HG03095 (cell line): ENCODE measurements around the gene H2BK1.

Experiments used
- ATAC-seq: cut with Tn5 transposase; IDR thresholded peaks from one replicate; pipeline ENCODE4 v1.9.1; 2021; ENCODE audit warnings: moderate library complexity; ENCODE audit not compliant: unreplicated experiment

Gene H2BK1

DNA sequence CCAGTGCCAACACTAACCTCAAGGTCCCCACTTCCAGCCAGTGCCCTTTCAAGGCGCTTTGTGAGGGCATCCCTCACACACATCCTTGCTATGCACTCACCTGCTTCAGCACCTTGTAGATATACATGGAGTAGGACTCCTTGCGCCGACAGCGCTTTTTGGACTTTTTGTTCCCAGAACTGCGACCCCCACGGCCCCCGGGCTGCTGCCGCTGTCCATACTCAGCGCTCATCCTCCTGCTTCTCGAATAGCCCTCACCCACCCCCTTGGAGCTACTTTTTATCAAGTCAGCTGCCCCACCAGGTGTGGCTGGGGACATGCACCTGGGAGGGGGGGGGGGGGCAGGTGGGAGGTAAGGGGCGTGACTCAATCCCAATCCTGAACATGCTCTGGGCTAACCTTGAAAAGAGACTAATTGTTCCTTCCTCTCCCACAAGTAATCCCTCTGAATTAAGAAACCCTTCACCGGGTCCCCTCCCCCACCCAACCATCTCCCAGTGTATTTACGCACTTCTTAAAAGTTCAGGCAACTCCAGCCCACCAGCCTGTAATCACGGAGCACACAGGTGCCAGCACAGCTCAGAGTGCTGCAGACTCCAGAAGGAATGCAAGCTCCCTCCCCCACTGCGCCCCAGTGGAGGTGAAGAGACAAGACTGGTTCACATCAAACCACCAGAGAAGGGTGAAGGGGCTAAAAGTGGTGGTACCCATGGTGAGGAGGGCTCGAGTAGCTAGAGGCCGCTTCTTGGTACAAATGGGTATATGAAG lies at the start of gene H2BK1:
TSS of gene H2BK1 (minus strand) at position 402 of the 768 bp plus-strand sequence. CDS start at position 232, 170 bp downstream.
- ATAC-seq: no peak

DNA sequence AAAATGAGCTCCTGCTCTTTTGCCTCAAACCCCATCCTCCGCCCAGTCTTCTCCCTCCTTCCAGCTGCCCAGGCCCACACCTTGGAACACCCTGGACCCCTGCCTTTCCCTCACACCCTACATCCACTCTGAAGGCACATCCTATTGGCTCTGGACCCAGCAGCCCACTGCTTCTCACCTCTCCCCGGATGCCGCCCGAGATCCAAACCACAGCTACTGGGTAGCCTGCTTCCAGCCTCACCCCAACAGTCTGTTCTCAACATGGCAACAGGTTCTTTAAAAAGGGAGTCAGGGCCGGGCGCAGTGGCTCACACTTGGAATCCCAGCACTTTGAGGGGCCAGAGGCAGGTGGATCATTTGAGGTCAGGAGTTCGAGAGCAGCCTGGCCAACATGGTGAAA lies 47.7 kb upstream of the H2BK1 start:
- ATAC-seq: no peak

DNA sequence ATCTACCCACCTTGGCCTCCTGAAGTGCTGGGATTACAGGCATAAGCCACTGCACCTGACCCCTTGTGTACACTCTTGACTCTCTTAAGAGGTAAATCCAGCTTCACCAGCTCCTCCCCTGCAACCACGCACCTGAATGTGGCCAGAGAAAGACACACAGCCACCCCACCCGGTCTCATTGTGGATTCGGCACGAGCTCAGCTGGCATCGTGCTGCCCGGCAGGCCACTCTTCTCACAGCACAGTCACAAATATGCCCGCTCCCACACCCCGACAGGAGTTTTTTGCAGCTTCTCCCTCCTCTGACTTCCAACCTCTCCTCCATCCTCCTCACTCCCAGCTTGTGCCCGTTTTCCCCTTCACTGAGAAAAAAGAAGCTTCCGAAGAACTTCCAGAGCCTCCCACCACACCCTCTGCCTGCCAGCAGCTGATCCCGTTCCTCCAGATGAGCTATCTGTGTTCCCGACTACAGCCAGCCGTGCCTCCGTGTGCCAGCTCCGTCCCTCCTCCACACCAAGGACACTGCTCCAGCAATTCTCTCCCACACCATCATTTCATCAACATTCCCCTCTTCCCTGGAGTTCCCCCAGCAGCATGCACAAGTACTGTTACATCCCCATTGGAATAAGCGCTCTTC lies 46.2 kb upstream of the H2BK1 start:
- ATAC-seq: no peak

DNA sequence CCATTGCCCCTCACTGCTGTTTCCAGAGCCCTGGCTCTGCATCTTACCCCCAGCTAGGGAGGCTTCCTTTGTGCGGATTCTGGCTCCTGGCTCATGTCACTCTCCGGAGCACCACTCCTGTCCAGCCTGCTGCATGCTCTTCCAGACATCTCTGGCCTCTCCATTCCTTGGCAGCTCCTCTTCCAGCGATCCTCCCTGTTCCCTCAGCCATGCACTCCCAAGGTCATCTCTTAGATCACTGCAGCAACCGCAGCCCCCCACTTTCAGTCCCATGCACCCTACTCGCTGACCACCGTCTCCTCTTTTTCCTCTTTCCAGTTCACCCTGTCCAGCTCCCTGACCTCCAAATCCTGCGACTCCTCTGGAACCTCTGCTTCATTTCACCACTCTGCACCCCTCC lies 45.1 kb upstream of the H2BK1 start:
- no peak for ATAC-seq

DNA sequence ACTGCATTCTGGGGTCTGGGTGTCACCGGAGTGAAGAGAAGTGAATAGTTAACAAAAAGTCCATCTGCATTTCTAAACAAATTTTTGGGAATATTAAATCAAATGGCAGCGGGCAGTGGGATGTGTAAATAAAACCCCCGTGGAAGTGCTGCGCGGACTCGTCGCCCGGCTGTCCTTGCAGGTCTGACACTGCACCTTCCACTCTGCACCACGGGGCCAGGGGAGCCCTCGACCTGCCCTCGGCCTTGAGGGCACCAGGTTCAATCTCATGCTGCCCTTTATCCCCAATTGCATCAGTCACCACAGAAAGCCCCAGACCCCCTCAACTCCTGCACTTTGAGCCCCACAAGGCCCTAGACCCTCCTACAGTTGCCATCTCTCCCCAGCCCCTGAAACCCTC lies 44.6 kb upstream of the H2BK1 start:
- no peak for ATAC-seq

DNA sequence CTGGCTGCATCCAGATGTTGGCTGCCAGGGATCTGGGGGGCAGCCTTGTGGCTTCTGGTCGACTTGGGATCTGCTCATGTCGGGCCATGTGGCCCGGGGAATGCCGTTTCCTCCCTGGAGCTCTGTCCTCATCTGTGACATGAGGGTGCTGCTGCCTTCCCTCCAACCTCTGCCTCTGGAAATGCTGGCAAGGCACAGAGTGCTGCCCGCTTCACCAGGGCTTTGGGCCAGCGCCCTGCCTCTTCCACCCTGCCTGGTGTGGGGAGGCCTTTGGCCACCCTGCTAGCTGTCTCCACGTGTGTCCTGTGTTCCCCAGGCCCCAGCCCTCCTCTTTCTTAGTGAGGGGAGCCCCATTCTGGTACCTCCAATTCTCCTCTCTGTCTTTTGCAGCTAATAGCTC lies 44.0 kb upstream of the H2BK1 start:
- ATAC-seq: no peak

DNA sequence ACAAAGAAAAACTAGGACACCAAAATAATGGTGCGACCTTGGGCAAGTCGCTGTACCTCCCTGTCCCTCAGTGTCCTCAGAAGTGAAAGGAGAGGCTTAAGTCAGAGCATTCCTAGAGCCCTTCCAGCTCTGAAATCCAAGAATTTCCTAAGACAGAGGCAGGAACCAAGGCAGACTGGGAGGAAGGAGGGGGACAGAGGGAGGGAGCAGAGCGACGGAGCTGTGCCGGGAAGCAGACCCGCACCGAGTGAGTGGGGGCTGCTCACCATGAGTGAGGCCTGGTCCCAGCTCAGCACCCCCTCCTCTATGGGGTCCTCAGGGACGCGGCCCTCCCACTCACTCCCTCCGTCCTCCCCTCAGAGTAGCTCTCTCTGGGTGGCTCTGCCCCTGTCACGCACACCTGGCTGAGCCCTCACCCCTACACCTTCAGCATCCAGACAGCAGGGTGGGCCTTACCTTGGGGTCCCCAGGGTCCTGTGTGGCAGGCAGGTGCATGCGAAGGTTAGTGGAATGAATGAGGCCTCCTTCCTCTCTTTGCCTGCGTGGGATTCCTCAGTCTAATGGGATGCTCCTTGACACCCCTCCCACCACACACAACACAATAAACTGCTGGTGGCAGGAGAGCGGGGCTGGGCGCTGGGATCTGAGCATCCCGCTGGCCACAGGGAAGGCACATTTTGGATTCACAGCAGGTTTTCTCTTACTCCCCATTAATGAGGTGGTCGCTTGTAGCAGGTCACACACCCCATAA lies 42.8 kb upstream of the H2BK1 start:
- no peak for ATAC-seq

DNA sequence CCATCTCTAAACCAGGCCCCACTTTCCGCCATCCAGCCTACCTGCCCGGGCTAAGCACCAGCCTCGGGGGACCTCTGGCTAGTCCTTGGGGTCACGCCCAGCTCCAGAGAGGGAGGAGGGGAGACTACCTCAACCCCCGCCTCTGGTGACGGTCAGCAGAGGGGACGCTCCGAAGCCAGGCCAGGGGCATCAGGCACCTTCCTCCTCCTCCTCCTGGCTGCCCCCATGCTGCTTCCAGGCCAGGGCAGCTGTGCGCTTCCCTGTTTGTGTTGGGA lies 42.2 kb upstream of the H2BK1 start:
- ATAC-seq: no peak

DNA sequence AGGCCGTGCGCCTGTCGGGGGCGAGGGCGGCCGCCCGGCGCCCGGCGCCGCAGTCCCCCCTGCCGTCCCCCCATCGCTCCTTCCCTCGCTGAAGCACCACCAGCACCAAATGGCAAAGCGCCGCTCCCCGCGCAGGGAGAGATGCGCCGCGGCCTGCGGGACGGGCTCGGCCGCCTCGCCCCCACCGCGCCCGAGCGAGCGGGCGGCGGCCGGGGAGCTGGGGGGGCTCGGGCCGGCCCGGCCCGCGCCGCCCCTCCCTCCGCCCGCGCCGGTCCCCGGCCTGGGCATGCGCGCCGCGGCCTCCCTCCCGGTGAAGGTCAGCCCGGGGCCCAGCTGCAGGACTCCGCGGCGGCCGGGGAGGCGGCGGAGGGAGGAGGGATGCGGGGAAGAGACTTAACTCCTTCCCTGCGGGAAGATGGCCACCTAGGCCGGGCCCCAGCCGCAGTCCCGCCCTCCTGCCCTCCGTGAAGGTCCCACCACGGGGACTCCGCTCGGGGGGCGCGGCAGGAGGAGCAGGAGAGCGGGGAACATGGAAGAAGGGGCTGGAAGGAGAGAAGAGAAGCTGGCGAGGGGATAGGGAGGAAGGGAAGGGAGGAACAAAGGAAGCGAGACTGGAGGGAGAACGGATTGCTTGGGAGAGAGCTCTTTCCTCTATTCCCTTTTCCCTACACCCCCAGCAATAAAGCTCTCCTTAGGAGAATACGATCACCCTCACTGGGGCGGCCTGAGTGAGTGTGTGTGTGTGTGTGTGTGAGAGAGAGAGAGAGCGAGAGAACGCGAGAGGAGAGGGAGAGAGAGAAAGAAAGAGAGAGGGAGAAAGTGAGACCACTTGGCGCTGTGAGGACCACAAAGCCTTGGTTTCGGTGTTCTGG lies 41.6 kb upstream of the H2BK1 start:
- no peak for ATAC-seq

DNA sequence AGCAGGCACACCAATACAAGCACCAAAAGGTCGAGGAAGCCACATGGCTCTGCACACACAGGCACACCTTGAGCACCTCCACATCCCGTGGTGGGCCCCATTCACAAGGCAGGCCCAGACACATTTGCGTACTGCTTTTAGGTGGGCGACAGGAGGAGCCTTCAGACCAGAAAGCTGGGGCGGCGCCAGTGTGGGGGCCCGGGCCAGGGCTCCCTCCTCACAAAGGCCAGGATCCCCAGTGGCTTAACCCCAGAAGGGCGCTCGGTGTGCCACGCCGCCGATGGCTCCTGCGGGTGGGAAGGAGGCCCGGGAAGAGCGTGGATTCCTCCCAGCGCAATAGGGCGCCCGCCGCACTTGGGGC lies 41.0 kb upstream of the H2BK1 start:
- no peak for ATAC-seq

DNA sequence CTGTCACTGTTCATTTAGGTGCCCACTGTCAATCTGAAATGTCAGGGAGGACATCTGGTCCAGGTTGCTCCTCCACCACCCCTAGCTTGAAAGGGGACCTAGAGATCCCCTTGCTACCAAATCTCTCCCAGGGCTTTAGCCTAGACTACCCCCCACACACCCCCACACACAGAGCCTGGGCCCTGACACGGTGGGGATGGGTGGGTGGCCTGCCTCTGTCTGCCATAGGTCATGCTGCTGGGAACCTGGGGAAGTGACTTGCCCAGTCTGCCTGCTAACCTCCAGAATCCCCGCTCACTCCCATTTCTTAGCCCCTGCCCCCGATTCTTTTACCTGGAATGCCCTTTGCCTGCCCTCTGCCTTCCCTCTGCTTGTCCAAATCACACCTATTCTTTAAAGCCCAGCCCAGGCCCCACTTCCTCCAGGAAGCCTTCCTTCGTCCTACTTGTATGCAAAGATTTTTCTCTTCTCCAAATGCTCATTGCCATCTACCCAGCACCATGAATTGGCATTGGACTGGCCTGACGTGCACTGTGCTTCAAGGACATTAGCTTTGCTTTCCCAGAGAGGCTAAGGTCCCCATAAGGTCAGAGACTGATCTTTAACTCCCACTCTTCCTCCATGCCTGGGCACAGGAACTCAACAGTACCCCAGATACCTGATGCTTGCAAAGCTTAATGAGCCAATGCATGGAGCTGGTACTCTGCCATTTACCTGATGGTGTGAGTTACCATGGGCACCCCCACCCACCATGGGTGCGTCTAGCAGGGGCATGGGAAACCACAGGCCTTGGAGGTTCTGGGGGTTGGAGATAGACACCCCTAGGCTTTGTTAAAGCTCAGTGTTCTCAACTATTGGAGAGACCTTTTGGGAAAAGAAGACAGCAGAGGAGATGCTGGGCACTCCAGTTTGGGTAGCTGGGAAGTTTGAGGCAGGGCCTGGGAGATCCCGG lies 40.2 kb upstream of the H2BK1 start:
- ATAC-seq: no peak

DNA sequence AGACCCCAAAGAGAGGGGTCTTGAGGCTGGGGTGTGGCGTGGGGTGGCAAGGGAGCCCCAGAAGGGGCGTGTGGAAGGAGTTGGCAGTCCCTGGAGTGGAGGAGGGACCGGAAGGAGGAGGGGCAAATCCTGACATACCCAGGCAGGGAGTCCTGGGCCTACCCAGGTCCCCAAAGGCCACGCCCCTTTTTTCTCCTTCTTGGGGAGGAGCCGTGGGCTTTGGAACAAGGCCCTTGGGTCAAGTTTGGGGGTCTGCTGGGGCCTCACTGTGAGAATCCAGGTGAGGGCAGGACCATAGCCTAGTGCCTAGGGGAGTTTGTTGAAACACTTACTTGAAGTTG lies 39.4 kb upstream of the H2BK1 start:
- no peak for ATAC-seq

DNA sequence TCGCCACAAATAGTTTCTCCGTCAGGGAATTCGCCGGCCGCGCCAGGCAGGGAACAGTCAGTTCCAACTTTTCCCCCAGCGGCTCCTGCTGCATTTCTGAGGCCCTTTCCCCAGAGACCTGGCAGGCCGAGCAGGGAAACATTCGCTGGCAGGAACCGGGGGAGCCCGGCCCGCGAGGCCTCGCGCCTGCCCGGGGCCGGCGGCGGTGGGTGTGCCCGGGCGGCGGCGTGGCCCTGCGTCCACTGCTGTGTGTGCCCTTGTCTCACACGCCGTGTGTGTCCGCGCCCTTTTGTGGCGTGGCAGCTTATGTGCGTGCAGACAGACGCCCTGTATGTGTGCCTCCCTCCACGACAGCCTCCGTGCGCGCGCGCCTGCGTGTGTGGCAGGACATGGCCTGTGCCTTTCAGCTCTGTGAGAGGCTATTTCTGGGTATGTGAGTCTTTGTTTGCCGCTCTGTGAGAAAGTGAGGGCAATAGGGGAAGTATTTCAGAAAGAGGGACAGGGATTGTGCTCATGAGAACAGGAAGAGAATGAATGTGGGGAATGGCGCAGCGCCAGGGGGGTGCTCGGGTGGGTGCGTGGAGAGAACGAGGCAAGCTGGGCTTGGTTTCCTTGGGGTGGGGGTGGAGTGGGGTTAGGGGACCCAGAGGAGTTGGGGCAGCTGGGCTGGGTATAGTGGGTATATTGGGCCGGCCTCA lies 38.9 kb upstream of the H2BK1 start:
- ATAC-seq: no peak

DNA sequence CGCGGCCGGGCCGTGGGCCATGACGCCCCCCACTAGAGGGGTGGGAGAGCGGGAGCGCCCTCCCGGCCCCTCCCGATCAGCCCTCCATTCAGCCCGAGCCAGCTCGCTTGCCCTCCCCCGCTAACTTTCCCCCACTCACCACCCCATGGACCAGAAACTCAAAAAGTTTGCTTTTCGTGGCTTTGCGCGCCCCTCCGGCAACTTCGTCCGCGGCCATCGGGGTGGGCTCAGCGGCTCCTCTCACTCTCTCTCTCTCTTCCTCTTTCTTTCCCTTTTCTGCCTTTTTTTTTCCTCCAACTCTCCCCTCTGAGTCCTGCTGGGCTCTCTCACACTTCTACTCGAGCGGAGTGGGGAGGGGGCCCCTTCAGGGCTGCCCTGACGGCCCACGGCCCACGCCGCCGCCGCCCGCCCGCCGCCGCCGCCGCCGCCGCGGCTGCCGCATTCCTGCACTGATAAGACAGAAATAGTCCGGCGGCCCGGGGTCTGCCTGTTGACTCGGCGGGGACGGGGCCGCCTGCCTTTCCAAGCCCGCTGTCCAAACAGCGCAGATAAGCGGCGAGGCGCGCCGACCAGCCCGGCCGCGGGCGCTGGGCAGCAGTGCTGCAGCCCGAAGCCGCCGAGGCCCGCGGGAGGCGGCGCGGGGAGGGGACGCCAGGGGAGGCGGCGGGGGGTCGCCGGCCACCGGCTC lies 38.2 kb upstream of the H2BK1 start, which contains the start of gene SMARCD3:
TSS of gene SMARCD3 (minus strand) at position 349 of the 688 bp plus-strand sequence. CDS start at position 217, 132 bp downstream.
- ATAC-seq: no peak

DNA sequence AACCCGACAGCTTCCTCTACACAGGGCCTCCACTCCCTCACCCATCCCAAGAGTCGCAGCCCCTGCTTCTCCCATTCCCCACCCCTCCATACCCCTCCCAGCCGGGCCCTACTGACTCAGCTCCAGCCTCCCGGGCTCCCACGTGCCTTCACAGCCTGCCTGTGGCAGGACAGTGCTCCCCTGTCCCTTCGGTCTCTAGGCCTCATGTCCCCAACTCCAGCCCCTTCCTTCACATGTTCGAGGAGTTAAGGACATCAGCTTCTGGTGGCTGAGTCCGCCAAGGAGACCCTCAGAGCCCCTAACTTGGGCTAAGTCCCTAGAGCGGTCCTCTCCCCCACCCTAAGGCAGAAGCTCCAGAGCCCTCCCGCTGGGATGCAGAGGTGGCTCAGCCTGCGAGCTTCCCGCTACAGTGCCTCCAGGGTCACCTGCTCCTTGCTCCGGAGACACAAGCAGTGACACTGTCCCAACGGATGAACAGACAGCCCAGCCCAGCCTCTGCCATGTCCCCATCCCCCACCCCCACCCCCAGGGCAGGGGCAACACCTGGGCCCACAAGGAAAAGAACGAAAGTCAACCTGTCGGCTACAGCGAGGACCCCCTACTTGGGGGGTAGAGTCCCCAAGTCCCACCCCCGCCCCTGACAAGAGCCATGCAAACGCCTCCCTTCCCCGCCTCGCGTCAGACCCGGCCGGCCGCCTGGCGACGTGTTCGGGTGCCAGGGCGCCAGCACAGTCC lies 37.5 kb upstream of the H2BK1 start:
- no peak for ATAC-seq

DNA sequence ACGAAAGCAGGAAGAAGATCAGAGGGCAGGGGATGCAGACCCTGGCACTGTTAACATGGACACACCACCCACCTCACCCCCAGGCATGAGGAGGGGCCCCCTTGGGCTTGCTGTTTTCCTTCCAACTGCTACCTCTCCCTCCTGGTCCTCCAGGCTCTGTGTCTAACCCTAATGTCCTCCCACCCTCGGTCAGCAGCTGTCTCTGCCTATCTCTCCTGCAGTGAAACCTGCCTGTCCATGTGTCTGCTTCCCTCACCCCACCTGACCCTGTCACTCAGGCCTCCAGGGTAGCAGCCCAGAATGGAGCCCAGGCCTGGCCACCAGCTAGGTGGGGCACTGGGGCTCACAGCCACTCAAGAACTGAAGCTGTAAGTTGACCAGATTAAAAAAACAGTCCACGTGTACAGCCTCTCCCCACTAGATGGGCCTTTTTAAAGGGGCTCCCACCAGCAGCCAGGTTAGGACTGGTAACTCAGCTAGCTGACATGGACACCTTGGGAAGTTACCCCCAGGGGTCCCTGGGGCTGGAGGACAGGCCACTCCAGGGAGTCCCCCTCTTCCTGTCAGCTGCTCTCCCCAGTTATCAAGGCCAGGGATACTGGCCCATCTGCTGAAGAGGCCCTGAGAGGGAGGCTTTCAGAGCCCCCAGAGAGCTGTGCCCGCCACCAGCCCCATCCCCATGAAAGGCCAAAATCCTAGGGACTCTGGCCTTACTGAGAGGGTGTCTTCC lies 36.7 kb upstream of the H2BK1 start:
- no peak for ATAC-seq

DNA sequence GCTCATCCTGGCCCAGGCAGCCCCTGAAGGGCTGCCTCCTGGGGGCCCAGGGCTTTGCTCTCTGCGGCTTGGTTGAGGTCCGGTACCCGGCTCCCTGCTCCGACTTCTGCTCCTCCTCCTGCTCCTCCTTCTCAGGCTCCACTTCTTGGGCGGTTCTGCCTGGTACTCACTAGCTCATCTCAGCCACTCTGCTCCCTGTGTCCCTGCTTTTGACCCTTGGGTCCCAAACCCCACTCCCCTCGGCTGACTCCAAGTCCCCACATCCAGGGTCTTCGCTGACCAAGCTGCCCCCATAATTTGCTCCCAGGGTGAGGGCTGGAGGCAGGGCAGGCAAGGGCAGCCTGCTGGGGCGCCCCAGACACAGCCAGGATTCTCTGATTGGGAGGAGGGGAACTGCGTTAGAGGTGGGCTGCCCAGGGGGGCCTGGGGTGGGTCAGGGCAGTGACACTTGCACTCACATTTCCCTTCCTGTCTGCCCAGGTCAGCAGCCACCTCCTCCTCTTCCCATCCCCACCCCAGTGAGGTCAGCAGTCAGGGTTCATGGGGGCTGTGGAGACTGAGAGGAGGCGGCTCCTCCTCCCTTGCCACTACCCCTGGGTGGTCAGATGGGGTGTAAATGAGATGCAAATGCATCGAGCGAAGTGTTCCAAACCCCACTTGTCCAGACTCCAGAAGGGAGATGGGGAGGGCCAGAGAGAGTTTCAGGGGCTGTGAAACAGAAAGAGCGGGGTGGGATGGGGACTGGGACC lies 36.0 kb upstream of the H2BK1 start:
- ATAC-seq: no peak
